H1 (cell line): ENCODE data around the gene TNS1. TPM values are rescaled to one million over a fixed set of nuclear protein-coding genes. Genes with fewer than 3 reads are reported as not detected.

Experiments used
- CTCF ChIA-PET: fragments of 300-600 bp; sonication (Branson Sonifier 250); formaldehyde crosslinking; loops from one replicate; lab custom pipeline; 2021; ENCODE audit not compliant: partially characterized antibody; lab: Charles Lee
- POLR2A ChIA-PET: fragments of 300-600 bp; sonication (Branson Sonifier 250); formaldehyde crosslinking; loops from one replicate; lab custom pipeline; 2021; ENCODE audit warnings: inconsistent platforms; ENCODE audit not compliant: partially characterized antibody; lab: Charles Lee
- DNase-seq, 2 experiments: peaks; one replicate each; pipeline versions ENCODE4 v3.0.0 to v3.0.0-alpha.2; 2010 to 2022; ENCODE audit warnings: low spot score in 2 of 2, low read depth in 1 of 2, mixed read lengths in 1 of 2
- FAIRE-seq: peaks from 2 replicates; lab custom pipeline; 2011; peaks lifted over from hg19 to GRCh38; lab: Jason Lieb, UNC
- H2AFZ ChIP-seq: 2 replicates; pipeline ENCODE4 v1.8.1; 2012; ENCODE audit warnings: low read length, inconsistent platforms
- H2AK5ac ChIP-seq: 2 replicates; pipeline ENCODE4 v1.6.1; 2013; ENCODE audit warnings: low read depth, low read length
- H2BK120ac ChIP-seq: replicated peaks from 2 replicates; pipeline ENCODE3; 2013; ENCODE audit warnings: low read depth, low read length, inconsistent platforms
- H2BK12ac ChIP-seq: 2 replicates; pipeline ENCODE4 v1.6.1; 2013; ENCODE audit warnings: low read depth, low read length
- H2BK15ac ChIP-seq: 2 replicates; pipeline ENCODE4 v1.6.1; 2013; ENCODE audit warnings: low read length
- H2BK20ac ChIP-seq: 2 replicates; pipeline ENCODE4 v1.6.1; 2013; ENCODE audit warnings: low read length
- H2BK5ac ChIP-seq: 2 replicates; pipeline ENCODE4 v1.6.1; 2013; ENCODE audit warnings: low read depth, low read length
- H3K14ac ChIP-seq: 2 replicates; pipeline ENCODE4 v1.6.1; 2013; ENCODE audit warnings: inconsistent platforms; ENCODE audit not compliant: insufficient read length
- H3K18ac ChIP-seq: 2 replicates; pipeline ENCODE4 v1.6.1; 2013; ENCODE audit warnings: low read length; ENCODE audit errors: extremely low read depth
- H3K23ac ChIP-seq: 2 replicates; pipeline ENCODE4 v1.6.1; 2013; ENCODE audit warnings: inconsistent platforms; ENCODE audit not compliant: insufficient read length
- H3K23me2 ChIP-seq: 2 replicates; pipeline ENCODE4 v1.6.1; 2013; ENCODE audit warnings: low read depth, low read length
- H3K27ac ChIP-seq: 2 replicates; pipeline ENCODE4 v1.6.1; 2011; ENCODE audit warnings: low read depth, low read length, inconsistent platforms
- H3K27me3 ChIP-seq, 4 experiments: replicated peaks in 1 of 4; 1 replicate in 1 of 4; 2 replicates in 3 of 4; pipeline versions ENCODE4 v1.6.1 to v1.8.1; 2011 to 2013; ENCODE audit warnings: low read length in 3 of 4, mild to moderate bottlenecking in 3 of 4, inconsistent platforms in 2 of 4, mixed read lengths in 2 of 4, moderate library complexity in 1 of 4; ENCODE audit not compliant: control insufficient read depth in 3 of 4, insufficient read depth in 3 of 4; ENCODE audit errors: extremely low read depth in 1 of 4
- H3K36me3 ChIP-seq, 4 experiments: 2 replicates each; pipeline versions ENCODE4 v1.6.1 to v1.8.1; 2011 to 2013; ENCODE audit warnings: mild to moderate bottlenecking in 4 of 4, low read length in 3 of 4, moderate library complexity in 2 of 4, control low read depth in 1 of 4, inconsistent platforms in 1 of 4; ENCODE audit not compliant: insufficient read depth in 4 of 4, control insufficient read depth in 2 of 4
- H3K4ac ChIP-seq: replicated peaks from 2 replicates; pipeline ENCODE3; 2013; ENCODE audit warnings: low read length, low read depth, mixed read lengths, inconsistent platforms; ENCODE audit not compliant: insufficient read length
- H3K4me1 ChIP-seq, 4 experiments: replicated peaks in 1 of 4; 1 replicate in 1 of 4; 2 replicates in 3 of 4; pipeline versions ENCODE4 v1.6.1 to v1.8.1; 2011 to 2013; ENCODE audit warnings: low read length in 3 of 4, inconsistent platforms in 2 of 4, mixed read lengths in 1 of 4; ENCODE audit not compliant: insufficient read depth in 4 of 4, control insufficient read depth in 3 of 4
- H3K4me2 ChIP-seq, 2 experiments: 2 replicates each; pipeline versions ENCODE4 v1.6.1 to v1.8.1; 2011 to 2013; ENCODE audit warnings: low read depth in 2 of 2, low read length in 2 of 2, control low read depth in 1 of 2, inconsistent platforms in 1 of 2, mild to moderate bottlenecking in 1 of 2; ENCODE audit not compliant: insufficient read depth in 1 of 2
- H3K4me3 ChIP-seq, 4 experiments: fragments of 200-600, 300-600 bp in 1 of 4; sonication (generic), shearing (Covaris generic), sonication (Bioruptor Twin) in 1 of 4; 2 replicates each; pipeline versions ENCODE4 v1.5.1 to v1.8.1; 2011 to 2016; ENCODE audit warnings: low read length in 4 of 4, low read depth in 3 of 4, control low read depth in 2 of 4, inconsistent platforms in 2 of 4, mild to moderate bottlenecking in 2 of 4, mixed read lengths in 1 of 4, moderate library complexity in 1 of 4; ENCODE audit not compliant: insufficient read depth in 2 of 4; ENCODE audit errors: extremely low read depth in 1 of 4
- H3K56ac ChIP-seq: replicated peaks from 2 replicates; pipeline ENCODE3; 2013; ENCODE audit warnings: low read depth, mild to moderate bottlenecking, mixed read lengths, low read length, inconsistent platforms; ENCODE audit not compliant: insufficient read length
- H3K79me1 ChIP-seq: 2 replicates; pipeline ENCODE4 v1.6.1; 2013; ENCODE audit warnings: low read depth, low read length, control low read depth
- H3K79me2 ChIP-seq, 2 experiments: 2 replicates each; pipeline versions ENCODE4 v1.6.1 to v1.8.1; 2012 to 2013; ENCODE audit warnings: low read length in 2 of 2, mild to moderate bottlenecking in 2 of 2, inconsistent platforms in 1 of 2; ENCODE audit not compliant: insufficient read depth in 2 of 2, control insufficient read depth in 1 of 2
- H3K9ac ChIP-seq, 4 experiments: replicated peaks in 1 of 4; 1 replicate in 1 of 4; 2 replicates in 3 of 4; pipeline versions ENCODE4 v1.6.1 to v1.8.1; 2011 to 2013; ENCODE audit warnings: low read depth in 3 of 4, low read length in 3 of 4, control low read depth in 2 of 4, mild to moderate bottlenecking in 2 of 4, moderate library complexity in 2 of 4, inconsistent platforms in 1 of 4; ENCODE audit errors: extremely low read depth in 1 of 4
- H3K9me3 ChIP-seq, 2 experiments: 2 replicates each; pipeline versions ENCODE4 v1.6.1 to v1.8.1; 2012 to 2013; ENCODE audit warnings: mild to moderate bottlenecking in 2 of 2, moderate library complexity in 2 of 2, control low read depth in 1 of 2, inconsistent platforms in 1 of 2, low read depth in 1 of 2, low read length in 1 of 2, mixed read lengths in 1 of 2; ENCODE audit not compliant: insufficient read depth in 2 of 2
- H4K20me1 ChIP-seq, 2 experiments: replicated peaks in 1 of 2; 2 replicates each; pipeline versions ENCODE3 to v1.8.1; 2011 to 2013; ENCODE audit warnings: inconsistent platforms in 2 of 2, low read length in 2 of 2, mild to moderate bottlenecking in 1 of 2; ENCODE audit not compliant: insufficient read depth in 2 of 2, control insufficient read depth in 1 of 2
- H4K5ac ChIP-seq: 2 replicates; pipeline ENCODE4 v1.6.1; 2013; ENCODE audit warnings: low read length, low read depth, mixed read lengths, inconsistent platforms; ENCODE audit not compliant: insufficient read length
- H4K8ac ChIP-seq: 2 replicates; pipeline ENCODE4 v1.8.0; 2013; ENCODE audit warnings: mild to moderate bottlenecking, moderate library complexity, low read length, inconsistent platforms; ENCODE audit not compliant: insufficient read depth; ENCODE audit errors: extremely low read depth
- H4K91ac ChIP-seq: replicated peaks from 2 replicates; pipeline ENCODE3; 2013; ENCODE audit warnings: low read length, mixed read lengths, inconsistent platforms; ENCODE audit not compliant: insufficient read length
- CBX8 ChIP-seq: fragments of 300-800, 300-1000 bp; sonication (generic); IDR thresholded peaks from 2 replicates; pipeline ENCODE4 v1.7.1; 2016; ENCODE audit warnings: low read depth, low read length, borderline replicate concordance
- CTBP2 ChIP-seq: IDR thresholded peaks from 2 replicates; pipeline ENCODE4 v1.7.0; 2011; ENCODE audit warnings: borderline replicate concordance, mild to moderate bottlenecking, moderate library complexity, mixed read lengths, low read length; ENCODE audit not compliant: insufficient read depth, insufficient read length
- EGR1 ChIP-seq: IDR thresholded peaks from 2 replicates; pipeline ENCODE4 v1.6.1; 2011; ENCODE audit warnings: low read depth, low read length, borderline replicate concordance
- HDAC2 ChIP-seq, 2 experiments: fragments of 300-600 bp in 1 of 2; sonication (generic) in 1 of 2; IDR thresholded peaks; 2 replicates each; pipeline ENCODE4 v1.6.1; 2011 to 2012; ENCODE audit warnings: low read depth in 2 of 2, low read length in 2 of 2, mild to moderate bottlenecking in 2 of 2, moderate library complexity in 2 of 2, borderline replicate concordance in 1 of 2, inconsistent platforms in 1 of 2
- JUND ChIP-seq: IDR thresholded peaks from 2 replicates; pipeline ENCODE4 v1.6.1; 2011; ENCODE audit warnings: mild to moderate bottlenecking, improper control_type of control experiment, low read length
- NANOG ChIP-seq: IDR thresholded peaks from 2 replicates; pipeline ENCODE4 v1.6.1; 2011; ENCODE audit warnings: low read length, low read depth, mild to moderate bottlenecking, inconsistent platforms; ENCODE audit not compliant: insufficient read depth, poor library complexity, severe bottlenecking
- PHF8 ChIP-seq: fragments of 200-600 bp; sonication (generic); conservative IDR thresholded peaks from 2 replicates; pipeline ENCODE4 v1.7.1; 2012; ENCODE audit warnings: low read depth, mild to moderate bottlenecking, inconsistent platforms, low read length, moderate library complexity
- POLR2AphosphoS5 ChIP-seq: IDR thresholded peaks from 2 replicates; pipeline ENCODE4 v1.6.1; 2011; ENCODE audit warnings: low read depth, low read length
- RNF2 ChIP-seq: fragments of 200-900, 300-1000 bp; sonication (generic); IDR thresholded peaks from 2 replicates; pipeline ENCODE4 v1.7.1; 2016; ENCODE audit warnings: borderline replicate concordance, low read depth, mild to moderate bottlenecking, antibody characterized with exemption, low read length; ENCODE audit not compliant: poor library complexity, severe bottlenecking; ENCODE audit errors: missing control alignments
- SAP30 ChIP-seq: fragments of 300-600 bp; sonication (generic); IDR thresholded peaks from 2 replicates; pipeline ENCODE4 v1.7.1; 2012; ENCODE audit warnings: low read length, moderate library complexity, mild to moderate bottlenecking, inconsistent platforms; ENCODE audit not compliant: insufficient read depth, insufficient replicate concordance
- WGBS, 2 experiments: shearing (Covaris generic) in 1 of 2; methylation state at CpG; one replicate each; pipeline versions ENCODE4 v1.1.6 to v1.1.7; 2013 to 2015; ENCODE audit warnings: low lambda C conversion rate in 2 of 2, mixed read lengths in 2 of 2, inconsistent platforms in 1 of 2, low coverage in 1 of 2, missing lambda C conversion rate in 1 of 2; ENCODE audit not compliant: insufficient replicate concordance in 2 of 2, insufficient coverage in 1 of 2, insufficient read length in 1 of 2; ENCODE audit errors: extremely low coverage in 1 of 2, missing lambda C conversion rate in 1 of 2; 5-methylcytosine and 5-hydroxymethylcytosine counted together
- polyA plus RNA-seq, 7 experiments: library from polyadenylated mRNA; depleted of rRNA in 3 of 7; stranded (reverse) in 5 of 7; unstranded in 2 of 7; fragments of >200 nt in 5 of 7; fragments of 200-250 nt in 2 of 7; gene quantifications; 1 replicate in 5 of 7; 2 replicates in 1 of 7; 4 replicates in 1 of 7; pipeline versions ENCODE4 v1.2.1 to v1.2.3, GENCODE V29; 2011 to 2013; ENCODE audit warnings: missing spikeins in 2 of 7, mixed read lengths in 2 of 7
- total RNA-seq: library from RNA; stranded (reverse); fragmentation: NEBNext Ultra II Directional; extraction: Animal tissue kit (Norgen Biotek cat#: 25700); gene quantifications from 2 replicates; pipeline ENCODE4 v1.2.1, GENCODE V29; 2021
- TF ChIP-seq, protein P1 (sequence below): IDR thresholded peaks from 2 replicates; pipeline ENCODE4 v1.6.1; 2011; ENCODE audit warnings: low read length, improper control_type of control experiment

The TNS1 gene
- total and polyA plus RNA-seq, 2 of the 8 experiments (the other 6 are each of a cell fraction or from before 2014, with no cell fraction given) = 1.5 to 5.1 TPM

DNA sequence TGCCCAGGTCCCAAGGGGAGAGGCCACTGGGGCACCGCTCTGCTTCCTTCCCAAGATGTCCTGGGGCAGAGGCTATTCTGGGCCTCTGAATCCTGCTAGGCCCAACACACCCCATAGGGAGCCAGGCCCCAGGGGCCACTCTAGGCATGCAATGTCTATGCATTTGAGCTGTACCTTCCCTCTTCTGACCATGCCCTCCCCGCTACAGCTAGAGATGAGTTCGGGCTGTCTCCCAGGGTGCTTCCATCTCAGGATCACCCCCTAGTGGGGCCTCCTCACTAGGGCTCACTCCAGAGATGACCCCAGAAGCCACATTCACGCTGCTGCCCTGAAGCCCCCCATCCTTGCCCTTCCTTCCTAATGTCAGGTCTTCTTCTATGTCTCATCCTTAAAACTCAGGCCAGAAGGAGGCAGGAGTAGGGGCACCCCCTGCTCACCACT, 54.4 kb downstream of the TNS1 start:
- CTCF ChIA-PET = interaction anchor here (1.0 to 22.2 kb wide), 20 partner anchors 8 to 219 kb away, joined by 3 to 480 read pairs (median 8); no protein-coding TSS in a partner anchor
- 90% methylated on average over 4 of the region's 4 CpGs; no CpG with 5 or more reads in 1 of the 2 experiments for WGBS, 2 experiments
- TF ChIP-seq RNF2 (no peak), HDAC2 (IDR thresholded peaks at IDR 0.05; ENCODE audit: borderline replicate concordance in 1 of 2, low read depth in 2 of 2, low read length in 2 of 2) (no peak), NANOG (no peak), CBX8 (no peak), POLR2AphosphoS5 (no peak), EGR1 (no peak), PHF8 (no peak), CTBP2 (no peak), SAP30 (no peak), JUND (no peak)
- TF ChIP-seq, protein P1, sequence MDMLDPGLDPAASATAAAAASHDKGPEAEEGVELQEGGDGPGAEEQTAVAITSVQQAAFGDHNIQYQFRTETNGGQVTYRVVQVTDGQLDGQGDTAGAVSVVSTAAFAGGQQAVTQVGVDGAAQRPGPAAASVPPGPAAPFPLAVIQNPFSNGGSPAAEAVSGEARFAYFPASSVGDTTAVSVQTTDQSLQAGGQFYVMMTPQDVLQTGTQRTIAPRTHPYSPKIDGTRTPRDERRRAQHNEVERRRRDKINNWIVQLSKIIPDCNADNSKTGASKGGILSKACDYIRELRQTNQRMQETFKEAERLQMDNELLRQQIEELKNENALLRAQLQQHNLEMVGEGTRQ = no peak

More for the DNA sequence above, 54.4 kb downstream of the TNS1 start:
- no peak overlapping the region for H3K9ac ChIP-seq
- FAIRE-seq (no peak), DNase-seq (no peak)
- no peaks in the 10 kb centered on the region; the same call in 1 of the 2 replicates for H3K79me1 ChIP-seq
- no peaks in the 10 kb centered on the region for H4K20me1 ChIP-seq
- no peaks in the 10 kb centered on the region; a peak in 1 of 7 replicates for H3K27me3 ChIP-seq
- H2BK120ac ChIP-seq = no peak overlapping the region
- no peak overlapping the region for H2BK20ac ChIP-seq
- no peak overlapping the region for H4K5ac ChIP-seq
- H2BK15ac ChIP-seq = no peak overlapping the region
- H2AK5ac ChIP-seq = no peak overlapping the region
- H3K79me2 ChIP-seq = no peaks in the 10 kb centered on the region
- H3K36me3 ChIP-seq = no peaks in the 10 kb centered on the region
- no peak overlapping the region for H3K27ac ChIP-seq
- no peak overlapping the region for H3K14ac ChIP-seq
- H3K4ac ChIP-seq = no peak overlapping the region
- H3K9me3 ChIP-seq = no peaks in the 10 kb centered on the region
- no peak overlapping the region for H2AFZ ChIP-seq
- H2BK12ac ChIP-seq = no peak overlapping the region
- H3K56ac ChIP-seq = no peak overlapping the region
- H4K8ac ChIP-seq = no peak overlapping the region
- H2BK5ac ChIP-seq = no peak overlapping the region
- H3K4me1 ChIP-seq = peaks cover 7 to 21% (median 10%) of the 10 kb centered on the region in 4 experiments
- no peaks in the 10 kb centered on the region; the same call in 1 of the 2 replicates for H3K23me2 ChIP-seq
- H4K91ac ChIP-seq = no peak overlapping the region
- no peak overlapping the region for H3K4me2 ChIP-seq
- no peak overlapping the region for H3K23ac ChIP-seq
- H3K4me3 ChIP-seq = no peak overlapping the region
- POLR2A ChIA-PET = interaction anchor here (0.8 to 3.3 kb wide), 2 partner anchors 17 to 33 kb away, joined by 3 to 9 read pairs; no protein-coding TSS in a partner anchor
- H3K18ac ChIP-seq = no peak overlapping the region
